ENCODE results near the gene MEDAG.

DNA sequence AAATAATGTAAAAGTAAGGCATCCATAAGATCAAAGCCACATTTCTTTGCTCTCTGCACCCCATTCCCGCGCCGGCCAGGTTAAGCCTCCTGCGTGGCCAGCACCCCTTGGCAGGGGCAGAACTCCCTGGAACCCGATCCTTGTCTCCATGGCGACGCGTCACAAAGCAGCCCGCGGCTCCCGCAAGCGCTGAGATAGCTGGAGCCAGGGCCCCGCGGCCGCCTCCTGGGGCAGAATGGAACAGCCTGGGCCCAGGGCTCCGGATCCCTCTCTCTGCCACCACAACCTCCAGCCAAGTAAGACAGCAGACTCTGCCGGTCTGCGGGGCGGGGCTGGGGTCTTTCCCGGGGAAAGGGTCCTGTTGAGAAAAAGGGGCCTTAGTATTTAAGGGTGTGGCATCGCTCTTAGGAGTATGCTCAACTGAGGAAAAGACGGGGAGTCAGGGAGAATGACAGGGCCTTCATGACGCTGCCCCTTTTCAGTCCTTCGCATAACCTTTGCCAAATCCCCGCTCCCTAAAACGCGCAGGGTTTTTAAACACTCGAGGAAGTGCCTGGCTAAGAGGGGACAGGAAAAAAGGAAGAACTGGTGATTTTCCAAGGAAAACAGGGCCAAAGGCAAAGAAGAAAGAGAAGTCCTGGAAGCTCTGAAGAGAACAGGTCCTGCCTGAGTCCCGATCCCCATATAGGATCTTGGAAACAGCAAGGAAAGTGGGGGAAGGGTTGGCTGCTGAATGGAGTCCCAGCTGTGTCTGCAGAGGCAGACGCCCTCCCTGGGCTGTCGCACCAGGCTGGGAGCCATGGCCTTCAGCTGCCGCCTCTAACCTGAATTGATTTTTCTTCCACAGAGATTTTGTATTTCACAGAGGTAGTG, 26.6 kb downstream of the MEDAG start, which contains the start of gene TEX26:
- TF ChIP-seq, protein P1, sequence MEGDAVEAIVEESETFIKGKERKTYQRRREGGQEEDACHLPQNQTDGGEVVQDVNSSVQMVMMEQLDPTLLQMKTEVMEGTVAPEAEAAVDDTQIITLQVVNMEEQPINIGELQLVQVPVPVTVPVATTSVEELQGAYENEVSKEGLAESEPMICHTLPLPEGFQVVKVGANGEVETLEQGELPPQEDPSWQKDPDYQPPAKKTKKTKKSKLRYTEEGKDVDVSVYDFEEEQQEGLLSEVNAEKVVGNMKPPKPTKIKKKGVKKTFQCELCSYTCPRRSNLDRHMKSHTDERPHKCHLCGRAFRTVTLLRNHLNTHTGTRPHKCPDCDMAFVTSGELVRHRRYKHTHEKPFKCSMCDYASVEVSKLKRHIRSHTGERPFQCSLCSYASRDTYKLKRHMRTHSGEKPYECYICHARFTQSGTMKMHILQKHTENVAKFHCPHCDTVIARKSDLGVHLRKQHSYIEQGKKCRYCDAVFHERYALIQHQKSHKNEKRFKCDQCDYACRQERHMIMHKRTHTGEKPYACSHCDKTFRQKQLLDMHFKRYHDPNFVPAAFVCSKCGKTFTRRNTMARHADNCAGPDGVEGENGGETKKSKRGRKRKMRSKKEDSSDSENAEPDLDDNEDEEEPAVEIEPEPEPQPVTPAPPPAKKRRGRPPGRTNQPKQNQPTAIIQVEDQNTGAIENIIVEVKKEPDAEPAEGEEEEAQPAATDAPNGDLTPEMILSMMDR (IDR thresholded peaks at IDR 0.05): no peak
- no peak for TF ChIP-seq POLR2A (IDR thresholded peaks at IDR 0.05)

Data from Peyer's patch (tissue), 4 donors.